Hair follicle dermal papilla cell (primary cell): ENCODE results near the gene TESPA1. TPM values are rescaled to one million over a fixed set of nuclear protein-coding genes. Genes with fewer than 3 reads are reported as not detected.

Experiments
- total RNA-seq: library from RNA; depleted of rRNA; stranded (reverse); fragments of >200 nt; gene quantifications from 2 replicates; pipeline ENCODE4 v1.2.3, GENCODE V29; 2012

TESPA1 gene
- not detected in 2 replicates for total RNA-seq

GRCh38 chr12:54984658-54985376, at the start of gene TESPA1:
Gene TESPA1 (minus strand): TSS chr12:54984762. CDS start chr12:54974562, 10,200 bp downstream.

GRCh38 chr12:55019784-55020183, 35.2 kb upstream of the TESPA1 start, which contains the start of gene NEUROD4:
Gene NEUROD4 (plus strand): TSS chr12:55019974. CDS start chr12:55026440, 6,466 bp downstream.

Other genes starting within 250 kb of the TESPA1 start
- not detected in 2 replicates for gene MUCL1, start 130.2 kb downstream of the TESPA1 start, total RNA-seq
- gene NEUROD4, start 35.2 kb upstream of the TESPA1 start, total RNA-seq = not detected in 2 replicates
- not detected in 2 replicates for gene OR9K2, start 141.6 kb upstream of the TESPA1 start, total RNA-seq
- not detected in 2 replicates for gene OR10A7, start 236.3 kb upstream of the TESPA1 start, total RNA-seq